Measurements from ENCODE around the gene ZC3H8. TPM values are rescaled to one million over a fixed set of nuclear protein-coding genes. Genes with fewer than 3 reads are reported as not detected.

Gene ZC3H8
- total RNA-seq, 6 experiments from 2014 or later, result 3.4 to 34.4 (median 4.5) TPM

- H3K4me3 ChIP-seq, result no peak overlapping the region
- 92% methylated on average over 3 of the region's 4 CpGs for WGBS (ENCODE audit: insufficient coverage, low coverage, low lambda C conversion rate, missing lambda C conversion rate)
- H3K27me3 ChIP-seq, result no peaks in the 10 kb centered on the region
- no peak overlapping the region for H3K27ac ChIP-seq
- TF ChIP-seq CTCF (IDR thresholded peaks at IDR 0.05), result no peak
- TF ChIP-seq POLR2A (IDR thresholded peaks at IDR 0.05), result no peak
- H3K9me3 ChIP-seq, result no peaks in the 10 kb centered on the region
- DNase-seq (no peak), ATAC-seq (no peak)
- H3K4me1 ChIP-seq, result no peaks in the 10 kb centered on the region
- no peaks in the 10 kb centered on the region for H3K36me3 ChIP-seq
- intact Hi-C loops (cut with DNase I), result no loop called here
These were observed 84.3 kb downstream of the ZC3H8 start for GRCh38 chr2:112170495-112170894.

- Histone ChIP-seq H3K27me3 (no peaks in the 10 kb centered on the region), H3K27ac (no peak overlapping the region), H3K4me3 (no peak overlapping the region), H3K9me3 (no peaks in the 10 kb centered on the region), H3K36me3 (no peaks in the 10 kb centered on the region), H3K4me1 (no peaks in the 10 kb centered on the region)
- TF ChIP-seq CTCF (IDR thresholded peaks at IDR 0.05) (no peak), POLR2A (IDR thresholded peaks at IDR 0.05) (no peak)
- ATAC-seq (peak; percentile 43 to 89 (median 62)), DNase-seq (peak in 1 of 3 donors; percentile 67)
- whole genome bisulfite sequencing (ENCODE audit: insufficient coverage, low coverage, low lambda C conversion rate, missing lambda C conversion rate), result 40% methylated on average over 7 of the region's 10 CpGs
- intact Hi-C loops (cut with DNase I), result no loop called here
These were observed 86.3 kb downstream of the ZC3H8 start for GRCh38 chr2:112168422-112169124.

DNA sequence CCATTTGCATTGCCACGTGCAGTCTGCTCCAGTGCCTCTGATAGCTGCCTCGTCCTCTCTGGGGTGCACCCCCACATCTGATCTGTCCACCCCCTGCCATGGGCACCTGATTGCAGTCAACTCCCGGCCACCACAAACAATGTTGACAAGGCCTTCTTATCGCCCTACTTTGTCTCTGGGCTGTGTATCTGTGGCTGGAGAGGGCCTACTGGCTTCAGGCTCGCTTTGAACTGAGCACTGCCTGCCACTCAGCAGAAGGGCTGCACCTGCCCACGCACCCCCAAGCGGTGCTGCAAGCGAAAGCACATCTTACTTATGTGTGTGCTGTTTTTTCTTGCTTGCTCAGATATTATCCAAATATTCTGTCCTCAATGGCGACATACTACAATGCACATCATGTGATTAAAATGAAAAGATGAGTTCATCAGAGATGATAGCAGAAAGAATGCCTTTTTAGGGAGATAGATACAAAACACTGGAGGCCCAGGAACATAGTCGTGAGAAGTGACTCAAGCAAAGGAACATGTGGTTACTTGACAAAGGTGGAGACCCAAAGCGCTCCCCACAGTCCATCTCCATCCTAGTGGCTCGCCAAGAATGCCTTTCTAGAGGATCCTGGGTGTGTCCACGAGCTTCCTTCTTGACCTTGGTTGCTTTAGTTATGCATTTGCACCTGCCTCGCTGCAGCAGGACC is 87.9 kb downstream of the ZC3H8 start:
- WGBS (ENCODE audit: insufficient coverage, low coverage, low lambda C conversion rate, missing lambda C conversion rate), result 84% methylated on average over 6 of the region's 14 CpGs
- no peaks in the 10 kb centered on the region for H3K36me3 ChIP-seq
- TF ChIP-seq POLR2A (IDR thresholded peaks at IDR 0.05), result no peak
- no peak for TF ChIP-seq CTCF (IDR thresholded peaks at IDR 0.05)
- ATAC-seq (no peak), DNase-seq (no peak)
- H3K4me3 ChIP-seq, result no peak overlapping the region
- H3K27me3 ChIP-seq, result no peaks in the 10 kb centered on the region
- H3K4me1 ChIP-seq, result no peaks in the 10 kb centered on the region
- no peak overlapping the region for H3K27ac ChIP-seq
- no peaks in the 10 kb centered on the region for H3K9me3 ChIP-seq
- intact Hi-C loops (cut with DNase I), result no loop called here

- no peak overlapping the region for H3K4me3 ChIP-seq
- no peaks in the 10 kb centered on the region for H3K36me3 ChIP-seq
- no peaks in the 10 kb centered on the region for H3K9me3 ChIP-seq
- ATAC-seq, result peak in 2 of 4 donors; percentile 5 to 22
- H3K27me3 ChIP-seq, result no peaks in the 10 kb centered on the region
- TF ChIP-seq CTCF (IDR thresholded peaks at IDR 0.05), result no peak
- TF ChIP-seq POLR2A (IDR thresholded peaks at IDR 0.05), result no peak
- DNase-seq, result no peak
- no peaks in the 10 kb centered on the region for H3K4me1 ChIP-seq
- intact Hi-C loops (cut with DNase I), result no loop called here
- no peak overlapping the region for H3K27ac ChIP-seq
- WGBS (ENCODE audit: insufficient coverage, low coverage, low lambda C conversion rate, missing lambda C conversion rate), result 86% methylated on average over 2 of the region's 4 CpGs
These were observed 89.5 kb downstream of the ZC3H8 start for GRCh38 chr2:112165296-112165695.

Measured in right lobe of liver (tissue), 6 donors.